ENCODE results near the gene LRCH2. TPM values are rescaled to one million over a fixed set of nuclear protein-coding genes. Genes with fewer than 3 reads are reported as not detected.

Gene LRCH2
- total and polyA plus RNA-seq, 4 donors = 1.1 to 15.1 (median 2.9) TPM

DNA sequence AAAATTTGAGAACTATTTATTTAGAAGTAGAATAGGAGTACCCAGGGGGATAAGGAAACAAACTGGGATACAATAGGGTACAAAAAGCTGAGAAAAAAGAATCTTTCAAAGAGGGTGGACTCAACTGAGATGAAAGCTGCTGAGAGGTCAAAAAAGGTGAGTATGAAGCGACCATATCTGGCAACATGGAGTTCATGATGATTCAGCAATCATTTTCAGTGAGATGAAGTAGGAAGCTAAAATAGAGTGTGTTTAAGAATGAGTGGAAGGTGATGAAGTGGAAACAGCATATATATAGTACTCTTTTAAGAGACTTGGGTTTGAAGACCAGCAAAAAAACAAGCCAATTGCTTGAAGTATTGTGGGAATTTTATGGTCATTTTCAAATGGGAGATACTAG is 144.5 kb downstream of the LRCH2 start:
- no peaks in the 10 kb centered on the region for H3K36me3 ChIP-seq (ENCODE audit: control insufficient read depth in 4 of 4, insufficient read depth in 4 of 4, low read length in 4 of 4)
- TF ChIP-seq, protein P1, sequence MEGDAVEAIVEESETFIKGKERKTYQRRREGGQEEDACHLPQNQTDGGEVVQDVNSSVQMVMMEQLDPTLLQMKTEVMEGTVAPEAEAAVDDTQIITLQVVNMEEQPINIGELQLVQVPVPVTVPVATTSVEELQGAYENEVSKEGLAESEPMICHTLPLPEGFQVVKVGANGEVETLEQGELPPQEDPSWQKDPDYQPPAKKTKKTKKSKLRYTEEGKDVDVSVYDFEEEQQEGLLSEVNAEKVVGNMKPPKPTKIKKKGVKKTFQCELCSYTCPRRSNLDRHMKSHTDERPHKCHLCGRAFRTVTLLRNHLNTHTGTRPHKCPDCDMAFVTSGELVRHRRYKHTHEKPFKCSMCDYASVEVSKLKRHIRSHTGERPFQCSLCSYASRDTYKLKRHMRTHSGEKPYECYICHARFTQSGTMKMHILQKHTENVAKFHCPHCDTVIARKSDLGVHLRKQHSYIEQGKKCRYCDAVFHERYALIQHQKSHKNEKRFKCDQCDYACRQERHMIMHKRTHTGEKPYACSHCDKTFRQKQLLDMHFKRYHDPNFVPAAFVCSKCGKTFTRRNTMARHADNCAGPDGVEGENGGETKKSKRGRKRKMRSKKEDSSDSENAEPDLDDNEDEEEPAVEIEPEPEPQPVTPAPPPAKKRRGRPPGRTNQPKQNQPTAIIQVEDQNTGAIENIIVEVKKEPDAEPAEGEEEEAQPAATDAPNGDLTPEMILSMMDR (IDR thresholded peaks at IDR 0.05; ENCODE audit: control extremely low read depth, extremely low read depth) = no peak
- no peaks in the 10 kb centered on the region for H3K4me1 ChIP-seq (ENCODE audit: control insufficient read depth in 5 of 5, insufficient read depth in 5 of 5, low read length in 5 of 5)

DNA sequence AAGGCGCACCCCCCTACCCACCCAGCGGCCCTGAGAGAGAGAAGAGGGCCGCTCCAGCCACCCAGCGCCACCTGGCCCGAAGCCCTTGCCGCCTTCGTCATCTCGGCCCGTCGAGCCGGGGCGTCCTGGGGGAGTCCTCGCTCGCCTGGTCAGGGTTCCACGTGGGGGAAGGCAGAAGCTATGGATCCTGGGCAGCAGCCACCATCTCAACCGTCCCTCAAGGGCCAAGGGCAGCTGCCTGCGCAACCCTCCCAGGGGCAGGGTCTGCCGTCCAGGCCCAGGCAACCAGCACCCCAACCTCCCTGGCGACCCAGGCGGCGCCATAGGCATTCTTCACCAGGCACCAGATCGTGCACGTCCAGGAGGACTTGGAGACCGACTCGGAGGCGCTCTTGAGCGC is 165.0 kb downstream of the LRCH2 start:
- Histone ChIP-seq H3K4me1 (ENCODE audit: control insufficient read depth in 5 of 5, insufficient read depth in 5 of 5, low read length in 5 of 5) (peaks cover 0 to 8% (median 0%) of the 10 kb centered on the region in 5 donors), H3K9ac (ENCODE audit: insufficient read depth in 1 of 2, low read length in 2 of 2) (no peak overlapping the region), H3K4me3 (no peak overlapping the region), H3K27ac (ENCODE audit: low read depth in 1 of 2, low read length in 1 of 2) (no peak overlapping the region), H3K36me3 (ENCODE audit: control insufficient read depth in 4 of 4, insufficient read depth in 4 of 4, low read length in 4 of 4) (no peaks in the 10 kb centered on the region), H3K27me3 (ENCODE audit: control insufficient read depth in 3 of 3, insufficient read depth in 3 of 3, low read length in 2 of 3) (peaks cover 0 to 22% (median 18%) of the 10 kb centered on the region in 3 donors), H3K9me3 (ENCODE audit: control insufficient read depth in 4 of 4, insufficient read depth in 3 of 4, low read length in 3 of 4) (peaks cover 0 to 6% (median 0%) of the 10 kb centered on the region in 4 donors)
- 84 to 93% methylated on average over 12 to 27 of the region's 27 CpGs for WGBS, 2 donors
- ATAC-seq (ENCODE audit: insufficient read depth, low FRiP score) = no peak
- no peak for DNase-seq
- TF ChIP-seq, protein P1 (IDR thresholded peaks at IDR 0.05; ENCODE audit: control extremely low read depth, extremely low read depth) = no peak

More for the DNA sequence above, 144.5 kb downstream of the LRCH2 start:
- H3K9me3 ChIP-seq (ENCODE audit: control insufficient read depth in 4 of 4, insufficient read depth in 3 of 4, low read length in 3 of 4) = no peaks in the 10 kb centered on the region
- no peak overlapping the region for H3K9ac ChIP-seq (ENCODE audit: insufficient read depth in 1 of 2, low read length in 2 of 2)
- no peak for DNase-seq
- H3K27ac ChIP-seq (ENCODE audit: low read depth in 1 of 2, low read length in 1 of 2) = no peak overlapping the region
- no peak for ATAC-seq (ENCODE audit: insufficient read depth, low FRiP score)
- 55 to 79% methylated on average over 1 of the region's 1 CpG for WGBS, 2 donors
- H3K27me3 ChIP-seq (ENCODE audit: control insufficient read depth in 3 of 3, insufficient read depth in 3 of 3, low read length in 2 of 3) = peaks cover 0 to 16% (median 3%) of the 10 kb centered on the region in 3 donors
- H3K4me3 ChIP-seq = no peak overlapping the region

DNA sequence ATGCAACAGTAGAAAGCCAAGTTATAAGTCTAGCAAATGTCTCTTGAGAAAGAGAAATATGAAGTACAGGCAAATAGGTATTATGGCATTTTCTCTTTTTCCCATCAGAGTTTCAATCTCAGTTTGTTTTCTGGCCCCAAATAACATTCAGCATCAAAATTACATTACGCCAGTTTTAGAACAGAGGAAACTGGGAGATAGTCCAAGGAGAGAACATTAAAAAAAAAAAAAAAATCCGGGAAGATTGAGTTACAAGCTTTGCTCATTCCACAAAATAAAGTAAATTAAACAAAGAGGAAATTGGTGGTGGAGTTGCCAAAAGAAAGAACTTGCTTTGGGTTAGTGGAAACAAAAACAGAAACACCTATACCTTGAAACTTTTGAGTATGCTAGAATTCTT is 166.1 kb downstream of the LRCH2 start:
- H3K9ac ChIP-seq (ENCODE audit: insufficient read depth in 1 of 2, low read length in 2 of 2) = no peak overlapping the region
- H3K4me1 ChIP-seq (ENCODE audit: control insufficient read depth in 5 of 5, insufficient read depth in 5 of 5, low read length in 5 of 5) = peaks cover 0 to 8% (median 0%) of the 10 kb centered on the region in 5 donors
- WGBS, 2 donors = 36 to 57% methylated on average over 2 of the region's 2 CpGs
- no peak for ATAC-seq (ENCODE audit: insufficient read depth, low FRiP score)
- H3K36me3 ChIP-seq (ENCODE audit: control insufficient read depth in 4 of 4, insufficient read depth in 4 of 4, low read length in 4 of 4) = no peaks in the 10 kb centered on the region
- TF ChIP-seq, protein P1 (IDR thresholded peaks at IDR 0.05; ENCODE audit: control extremely low read depth, extremely low read depth) = no peak
- no peak overlapping the region for H3K4me3 ChIP-seq
- H3K27me3 ChIP-seq (ENCODE audit: control insufficient read depth in 3 of 3, insufficient read depth in 3 of 3, low read length in 2 of 3) = peaks cover 0 to 20% (median 16%) of the 10 kb centered on the region in 3 donors
- peak in 2 of 3 donors; percentile 82 to 83 for DNase-seq
- H3K27ac ChIP-seq (ENCODE audit: low read depth in 1 of 2, low read length in 1 of 2) = no peak overlapping the region
- H3K9me3 ChIP-seq (ENCODE audit: control insufficient read depth in 4 of 4, insufficient read depth in 3 of 4, low read length in 3 of 4) = peaks cover 0 to 6% (median 0%) of the 10 kb centered on the region in 4 donors

DNA sequence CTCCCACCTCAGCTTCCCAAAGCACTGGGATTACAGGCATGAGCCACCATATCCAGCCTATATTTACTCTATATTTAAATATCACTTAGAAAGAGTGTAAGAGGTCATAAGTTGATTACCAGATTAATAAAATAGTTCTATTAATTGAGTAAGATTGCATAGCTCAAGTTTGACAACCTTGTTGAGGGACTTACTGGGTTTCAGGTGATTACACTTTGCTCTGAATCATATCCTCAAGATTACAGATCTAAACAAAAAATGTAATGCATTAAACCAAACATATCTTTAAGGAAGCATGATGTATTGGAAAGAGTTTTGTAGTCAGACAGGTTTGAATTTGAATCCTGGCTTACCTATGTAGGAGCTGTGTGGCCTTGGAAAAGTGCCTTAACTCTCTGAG is 168.6 kb downstream of the LRCH2 start:
- Histone ChIP-seq H3K27ac (ENCODE audit: low read depth in 1 of 2, low read length in 1 of 2) (no peak overlapping the region), H3K36me3 (ENCODE audit: control insufficient read depth in 4 of 4, insufficient read depth in 4 of 4, low read length in 4 of 4) (no peaks in the 10 kb centered on the region), H3K9me3 (ENCODE audit: control insufficient read depth in 4 of 4, insufficient read depth in 3 of 4, low read length in 3 of 4) (peaks cover 0 to 7% (median 3%) of the 10 kb centered on the region in 4 donors), H3K9ac (ENCODE audit: insufficient read depth in 1 of 2, low read length in 2 of 2) (no peak overlapping the region), H3K4me1 (ENCODE audit: control insufficient read depth in 5 of 5, insufficient read depth in 5 of 5, low read length in 5 of 5) (peaks cover 0 to 8% (median 0%) of the 10 kb centered on the region in 5 donors), H3K27me3 (ENCODE audit: control insufficient read depth in 3 of 3, insufficient read depth in 3 of 3, low read length in 2 of 3) (peaks cover 0 to 12% (median 9%) of the 10 kb centered on the region in 3 donors), H3K4me3 (no peak overlapping the region)
- DNase-seq (no peak), ATAC-seq (ENCODE audit: insufficient read depth, low FRiP score) (no peak)
- TF ChIP-seq, protein P1 (IDR thresholded peaks at IDR 0.05; ENCODE audit: control extremely low read depth, extremely low read depth) = no peak

Data from lung (tissue), 12 donors.